HepG2 (cell line): ENCODE results near the gene OGFOD3. TPM values are rescaled to one million over a fixed set of nuclear protein-coding genes. Genes with fewer than 3 reads are reported as not detected.
A peak's percentile ranks its signal among the peaks of the same experiment; 100 is the strongest.

ENCODE experiments used
- CHD2 ChIP-seq: IDR thresholded peaks from 2 replicates; pipeline ENCODE4 v1.6.1; 2011; ENCODE audit warnings: low read depth, low read length, improper control_type of control experiment
- CSRNP2 ChIP-seq: sonication (generic); formaldehyde crosslinking; conservative IDR thresholded peaks from 2 replicates; pipeline ENCODE4 v1.8.0; 2022; ENCODE audit warnings: low read depth, missing genetic modification reagents
- ERF ChIP-seq: IDR thresholded peaks from 2 replicates; pipeline ENCODE4 v1.6.1; 2018; ENCODE audit warnings: missing biosample characterization, missing genetic modification reagents
- FLYWCH1 ChIP-seq: sonication (generic); formaldehyde crosslinking; IDR thresholded peaks from 2 replicates; pipeline ENCODE4 v1.8.1; 2023; ENCODE audit warnings: mild to moderate bottlenecking, missing genetic modification reagents
- FOXM1 ChIP-seq: sonication (generic); formaldehyde crosslinking; IDR thresholded peaks from 2 replicates; pipeline ENCODE4 v1.5.0; 2020; ENCODE audit warnings: missing genetic modification reagents
- ISX ChIP-seq: sonication (generic); formaldehyde crosslinking; conservative IDR thresholded peaks from 2 replicates; pipeline ENCODE4 v1.5.0; 2020; ENCODE audit warnings: missing genetic modification reagents
- MNT ChIP-seq: fragments of 450-650 bp; IDR thresholded peaks from 2 replicates; pipeline ENCODE4 v1.6.1; 2016
- PLSCR1 ChIP-seq: sonication (generic); formaldehyde crosslinking; IDR thresholded peaks from 2 replicates; pipeline ENCODE4 v1.5.0; 2020; ENCODE audit warnings: missing genetic modification reagents, mild to moderate bottlenecking, borderline replicate concordance
- REXO4 ChIP-seq: sonication (generic); formaldehyde crosslinking; IDR thresholded peaks from 2 replicates; pipeline ENCODE4 v1.8.0; 2022; ENCODE audit warnings: missing genetic modification reagents, mild to moderate bottlenecking, borderline replicate concordance
- SSRP1 ChIP-seq: IDR thresholded peaks from 2 replicates; pipeline ENCODE4 v1.6.1; 2016; ENCODE audit warnings: control low read depth
- STAT5B ChIP-seq: sonication (generic); formaldehyde crosslinking; IDR thresholded peaks from 2 replicates; pipeline ENCODE4 v1.4.0; 2020; ENCODE audit warnings: missing genetic modification reagents
- TAF1 ChIP-seq: sonication (generic); formaldehyde crosslinking; IDR thresholded peaks from 2 replicates; pipeline ENCODE4 v1.4.0; 2020; ENCODE audit warnings: missing genetic modification reagents
- TCF12 ChIP-seq, 2 experiments: fragments of 450-650 bp in 1 of 2; sonication (generic) in 1 of 2; formaldehyde crosslinking in 1 of 2; IDR thresholded peaks; 2 replicates each; pipeline versions ENCODE4 v1.6.1 to v1.8.0; 2017 to 2022; ENCODE audit warnings: antibody characterized with exemption in 1 of 2, mild to moderate bottlenecking in 1 of 2, missing genetic modification reagents in 1 of 2, moderate library complexity in 1 of 2
- THYN1 ChIP-seq: sonication (generic); formaldehyde crosslinking; IDR thresholded peaks from 2 replicates; pipeline ENCODE4 v1.8.1; 2023; ENCODE audit warnings: low read depth, mild to moderate bottlenecking, moderate library complexity, missing genetic modification reagents, borderline replicate concordance
- ZFX ChIP-seq: sonication (generic); formaldehyde crosslinking; IDR thresholded peaks from 2 replicates; pipeline ENCODE4 v1.4.0; 2020; ENCODE audit warnings: mild to moderate bottlenecking, low read depth, missing genetic modification reagents, moderate library complexity
- ZKSCAN8 ChIP-seq: IDR thresholded peaks from 2 replicates; pipeline ENCODE4 v1.6.1; 2016; ENCODE audit warnings: borderline replicate concordance, missing genetic modification reagents, missing compliant biosample characterization
- ZNF275 ChIP-seq: sonication (generic); formaldehyde crosslinking; IDR thresholded peaks from 2 replicates; pipeline ENCODE4 v1.8.0; 2022; ENCODE audit warnings: missing genetic modification reagents, mild to moderate bottlenecking, inconsistent platforms, borderline replicate concordance
- ZNF331 ChIP-seq: sonication (generic); formaldehyde crosslinking; IDR thresholded peaks from 2 replicates; pipeline ENCODE4 v1.4.0; 2020; ENCODE audit warnings: missing genetic modification reagents
- ZNF33B ChIP-seq: sonication (generic); formaldehyde crosslinking; IDR thresholded peaks from 2 replicates; pipeline ENCODE4 v1.5.1; 2020; ENCODE audit warnings: mild to moderate bottlenecking, missing genetic modification reagents
- ZNF496 ChIP-seq: sonication (generic); formaldehyde crosslinking; IDR thresholded peaks from 2 replicates; pipeline ENCODE4 v1.8.1; 2023; ENCODE audit warnings: mild to moderate bottlenecking, moderate library complexity, missing genetic modification reagents; ENCODE audit not compliant: insufficient replicate concordance
- ZNF552 ChIP-seq: sonication (generic); formaldehyde crosslinking; IDR thresholded peaks from 2 replicates; pipeline ENCODE4 v1.9.0; 2022; ENCODE audit warnings: missing genetic modification reagents, mild to moderate bottlenecking, borderline replicate concordance
- ZNF839 ChIP-seq: sonication (generic); formaldehyde crosslinking; IDR thresholded peaks from 2 replicates; pipeline ENCODE4 v1.4.0; 2020; ENCODE audit warnings: missing genetic modification reagents, mild to moderate bottlenecking, borderline replicate concordance
- ZSCAN31 ChIP-seq: sonication (generic); formaldehyde crosslinking; IDR thresholded peaks from 2 replicates; pipeline ENCODE4 v1.5.0; 2020; ENCODE audit warnings: low read depth, mild to moderate bottlenecking, missing genetic modification reagents
- polyA plus RNA-seq, 8 experiments: library from polyadenylated mRNA; depleted of rRNA in 3 of 8; stranded (reverse) in 7 of 8; unstranded in 1 of 8; fragments of >200 nt; fragmentation: Illumina TruSeq in 4 of 8; extraction: Trizol in 4 of 8; gene quantifications; 2 replicates each; pipeline versions ENCODE4 v1.2.1 to v1.2.3, GENCODE V29; 2011 to 2016; ENCODE audit warnings: low read depth in 4 of 8, missing spikeins in 1 of 8, mixed read lengths in 1 of 8; ENCODE audit not compliant: insufficient read depth in 1 of 8
- total RNA-seq, 5 experiments: library from RNA; depleted of rRNA; stranded (reverse); fragments of >200 nt; fragmentation: Illumina TruSeq; extraction: Trizol; gene quantifications; 2 replicates each; pipeline ENCODE4 v1.2.3, GENCODE V29; 2016; ENCODE audit warnings: low read depth in 1 of 5
- TF ChIP-seq, protein P1 (sequence below): sonication (generic); formaldehyde crosslinking; IDR thresholded peaks from 2 replicates; pipeline ENCODE4 v1.8.0; 2023; ENCODE audit warnings: mild to moderate bottlenecking, missing genetic modification reagents

OGFOD3 gene
- total and polyA plus RNA-seq, 2 of the 13 experiments (the other 11 are each of a cell fraction or from before 2014, with no cell fraction given): 40.0 to 42.1 TPM

- TF ChIP-seq CSRNP2 (CRISPR knock-in tag) (no peak), TCF12 (IDR thresholded peaks at IDR 0.05) (no peak), TCF12 (CRISPR knock-in tag; IDR thresholded peaks at IDR 0.05) (no peak), ZFX (peak; percentile 55), FOXM1 (CRISPR knock-in tag) (no peak), ERF (CRISPR knock-in tag) (no peak), ZNF331 (CRISPR knock-in tag) (peak; percentile 32; the same call in 1 of the 2 replicates), TAF1 (CRISPR knock-in tag) (no peak), ZKSCAN8 (no peak), MNT (no peak), STAT5B (CRISPR knock-in tag) (no peak), FLYWCH1 (no peak), THYN1 (CRISPR knock-in tag) (no peak), CHD2 (no peak), ISX (CRISPR knock-in tag) (no peak), ZNF275 (CRISPR knock-in tag) (0 out of 2 replicates have a peak, but pooled peaks have one; percentile 55), ZNF496 (CRISPR knock-in tag) (no peak), ZSCAN31 (CRISPR knock-in tag) (no peak), ZNF839 (CRISPR knock-in tag) (0 out of 2 replicates have a peak, but pooled peaks have one; percentile 57), SSRP1 (CRISPR knock-in tag) (no peak), ZNF33B (CRISPR knock-in tag) (no peak), ZNF552 (CRISPR knock-in tag) (peak; percentile 23; the same call in 1 of the 2 replicates), REXO4 (CRISPR knock-in tag) (no peak), PLSCR1 (CRISPR knock-in tag) (no peak)
- TF ChIP-seq, protein P1, sequence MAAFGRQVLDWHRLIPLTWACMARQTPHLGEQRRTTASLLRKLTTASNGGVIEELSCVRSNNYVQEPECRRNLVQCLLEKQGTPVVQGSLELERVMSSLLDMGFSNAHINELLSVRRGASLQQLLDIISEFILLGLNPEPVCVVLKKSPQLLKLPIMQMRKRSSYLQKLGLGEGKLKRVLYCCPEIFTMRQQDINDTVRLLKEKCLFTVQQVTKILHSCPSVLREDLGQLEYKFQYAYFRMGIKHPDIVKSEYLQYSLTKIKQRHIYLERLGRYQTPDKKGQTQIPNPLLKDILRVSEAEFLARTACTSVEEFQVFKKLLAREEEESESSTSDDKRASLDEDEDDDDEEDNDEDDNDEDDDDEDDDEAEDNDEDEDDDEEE (CRISPR knock-in tag): no peak
Measured at GRCh38 chr17:82384730-82385481, 33.5 kb downstream of the OGFOD3 start (continued).
